Esophagus squamous epithelium (tissue), 5 donors: ENCODE measurements around the gene HOXA9. TPM values are rescaled to one million over a fixed set of nuclear protein-coding genes. Genes with fewer than 3 reads are reported as not detected.

Experiments used
- DNase-seq: peaks from one replicate; lab custom pipeline; 2025; lab: John Stamatoyannopoulos, UW
- H3K27ac ChIP-seq, 4 donors: fragments of 200-600 bp; sonication (generic); one replicate each; pipeline ENCODE4 v1.5.1; 2016 to 2019; ENCODE audit warnings: mild to moderate bottlenecking in 1 of 4
- H3K27me3 ChIP-seq, 4 donors: fragments of 200-600 bp; sonication (generic); 1 replicate in 3 of 4; 2 replicates in 1 of 4; pipeline versions ENCODE4 v1.5.1 to v1.6.0; 2017 to 2021; ENCODE audit warnings: antibody characterized with exemption in 1 of 4
- H3K36me3 ChIP-seq, 3 donors: fragments of 200-600 bp; sonication (generic); one replicate each; pipeline ENCODE4 v1.5.1; 2016 to 2019
- H3K4me1 ChIP-seq, 3 donors: fragments of 200-600 bp; sonication (generic); one replicate each; pipeline ENCODE4 v1.5.1; 2017 to 2019
- H3K4me3 ChIP-seq, 4 donors: fragments of 200-600 bp; sonication (generic); 1 replicate in 3 of 4; 2 replicates in 1 of 4; pipeline ENCODE4 v1.5.1; 2016 to 2019; ENCODE audit warnings: mild to moderate bottlenecking in 2 of 4, moderate library complexity in 1 of 4
- H3K9me3 ChIP-seq, 3 donors: fragments of 200-600 bp; sonication (generic); one replicate each; pipeline ENCODE4 v1.5.1; 2016 to 2019
- CTCF ChIP-seq, 6 experiments: fragments of 450-650 bp in 4 of 6; fragments of 200-600 bp in 2 of 6; sonication (generic) in 2 of 6; IDR thresholded peaks; one replicate each; pipeline ENCODE4 v1.5.1; 2016 to 2019; ENCODE audit warnings: antibody characterized with exemption in 6 of 6, mild to moderate bottlenecking in 4 of 6, moderate library complexity in 4 of 6
- POLR2A ChIP-seq, 4 donors: fragments of 450-650 bp; IDR thresholded peaks; one replicate each; pipeline ENCODE4 v1.6.1; 2017; ENCODE audit warnings: antibody characterized with exemption in 4 of 4, mild to moderate bottlenecking in 4 of 4, moderate library complexity in 3 of 4
- WGBS, 2 donors: methylation state at CpG; one replicate each; pipeline ENCODE4 v1.1.5; 2018; 5-methylcytosine and 5-hydroxymethylcytosine counted together
- intact Hi-C: fragments of 100-400 bp; cut with DNase I; formaldehyde crosslinking; loops from one replicate; pipeline ENCODE4 v1.15.0; 2022
- total RNA-seq, 4 donors: library from RNA; depleted of rRNA; stranded (reverse); fragments of >200 nt; gene quantifications; one replicate each; pipeline ENCODE4 v1.1.0, GENCODE V29; 2016
- donor health status: DM: yes; HTN: yes; CAD: no.

HOXA9 gene
- total RNA-seq, 4 donors from 2014 or later = 0.57 to 1.1 TPM; not detected in 2

- intact Hi-C loops = no loop called here
- TF ChIP-seq POLR2A (IDR thresholded peaks at IDR 0.05) (no peak), CTCF (IDR thresholded peaks at IDR 0.05) (no peak)
Measured at GRCh38 chr7:27202018-27202861, 36.9 kb upstream of the HOXA9 start.

DNA sequence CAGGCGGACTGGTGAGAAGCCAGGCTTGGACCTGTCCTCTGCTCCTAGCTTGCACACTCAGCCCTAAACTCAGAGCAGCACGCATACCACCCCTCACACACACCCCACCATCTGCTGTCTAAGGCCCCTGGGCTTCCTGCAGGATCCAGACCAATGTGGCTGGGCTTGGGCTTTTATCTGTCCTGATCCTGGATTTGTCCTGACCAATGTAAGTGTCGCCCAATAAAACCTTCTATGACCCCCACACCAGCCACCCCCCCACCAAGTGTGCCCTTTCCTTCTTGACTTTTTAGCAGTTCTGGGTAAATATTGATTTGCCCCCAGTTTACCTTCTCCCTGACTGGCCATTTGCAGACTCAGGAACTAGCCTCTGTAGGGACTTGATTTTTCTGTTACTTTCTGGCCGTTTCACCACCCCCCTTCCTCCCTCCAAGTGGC is 36.3 kb upstream of the HOXA9 start:
- Histone ChIP-seq H3K4me3 (peak overlapping the region in 1 of 4 donors; percentile 62), H3K27ac (no peak overlapping the region), H3K9me3 (no peaks in the 10 kb centered on the region), H3K4me1 (peaks cover 31 to 57% (median 34%) of the 10 kb centered on the region in 3 donors), H3K36me3 (no peaks in the 10 kb centered on the region), H3K27me3 (peaks cover 56 to 100% (median 79%) of the 10 kb centered on the region in 4 donors)
- intact Hi-C loops = no loop called here
- DNase-seq = no peak
- WGBS, 2 donors = 19 to 21% methylated on average over 3 to 4 of the region's 4 CpGs
- TF ChIP-seq CTCF (IDR thresholded peaks at IDR 0.05) = no peak
- TF ChIP-seq POLR2A (IDR thresholded peaks at IDR 0.05) = no peak

More at GRCh38 chr7:27202018-27202861, 36.9 kb upstream of the HOXA9 start:
- no peaks in the 10 kb centered on the region for H3K36me3 ChIP-seq
- H3K27me3 ChIP-seq = peaks cover 56 to 100% (median 83%) of the 10 kb centered on the region in 4 donors
- H3K27ac ChIP-seq = no peak overlapping the region
- WGBS, 2 donors = 26 to 36% methylated on average over 12 to 15 of the region's 30 CpGs
- peaks cover 31 to 57% (median 34%) of the 10 kb centered on the region in 3 donors for H3K4me1 ChIP-seq
- H3K9me3 ChIP-seq = no peaks in the 10 kb centered on the region
- no peak for DNase-seq
- H3K4me3 ChIP-seq = no peak overlapping the region

- TF ChIP-seq CTCF (IDR thresholded peaks at IDR 0.05) = no peak
- no peak for TF ChIP-seq POLR2A (IDR thresholded peaks at IDR 0.05)
- Histone ChIP-seq H3K4me1 (peaks cover 31 to 60% (median 34%) of the 10 kb centered on the region in 3 donors), H3K4me3 (peak overlapping the region in 3 of 4 donors; percentile 27 to 62 (median 44)), H3K9me3 (no peaks in the 10 kb centered on the region), H3K36me3 (no peaks in the 10 kb centered on the region), H3K27ac (no peak overlapping the region), H3K27me3 (peaks cover 54 to 100% (median 75%) of the 10 kb centered on the region in 4 donors)
- no peak for DNase-seq
- intact Hi-C loops = no loop called here
- 4 to 8% methylated on average over 8 to 9 of the region's 14 CpGs for WGBS, 2 donors
Measured at GRCh38 chr7:27200761-27201579, 35.6 kb upstream of the HOXA9 start.

- Histone ChIP-seq H3K27ac (no peak within 1 kb of the TSS), H3K36me3 (no peaks in the 10 kb centered on the region), H3K27me3 (peaks cover 50 to 100% (median 72%) of the 10 kb centered on the region in 4 donors), H3K9me3 (no peaks in the 10 kb centered on the region), H3K4me3 (peak within 1 kb of the TSS; percentile 22 to 62 (median 36)), H3K4me1 (peaks cover 26 to 56% (median 34%) of the 10 kb centered on the region in 3 donors)
- no peak for TF ChIP-seq CTCF (IDR thresholded peaks at IDR 0.05)
- no peak for TF ChIP-seq POLR2A (IDR thresholded peaks at IDR 0.05)
- 5 to 12% methylated on average over 11 to 18 of the region's 99 CpGs for WGBS, 2 donors
- DNase-seq = no peak
- intact Hi-C loops = loop anchor here (10.0 kb wide), 1 partner anchor 815 kb away; no protein-coding TSS in a partner anchor
Measured at GRCh38 chr7:27199849-27200760, 34.8 kb upstream of the HOXA9 start, which contains the start of gene HOXA13. Gene HOXA13, minus strand, starts transcription at chr7:27200091. Its CDS starts 14 bp downstream, at chr7:27200077.
